A673 (cell line): ENCODE data around the gene DDX54.

Experiments used
- EZH2 ChIP-seq: fragments of 200-600 bp; sonication (generic); IDR thresholded peaks from 2 replicates; pipeline ENCODE4 v1.6.1; 2017; ENCODE audit warnings: borderline replicate concordance, low read depth, mild to moderate bottlenecking, mixed read lengths, antibody characterized with exemption, low read length; ENCODE audit not compliant: poor library complexity, severe bottlenecking
- TF ChIP-seq, protein P1 (sequence below): fragments of 300-800, 200-600 bp; sonication (generic); conservative IDR thresholded peaks from 2 replicates; pipeline ENCODE4 v1.5.1; 2017; ENCODE audit warnings: low read depth, mild to moderate bottlenecking, antibody characterized with exemption, low read length, moderate library complexity, mixed read lengths

DNA sequence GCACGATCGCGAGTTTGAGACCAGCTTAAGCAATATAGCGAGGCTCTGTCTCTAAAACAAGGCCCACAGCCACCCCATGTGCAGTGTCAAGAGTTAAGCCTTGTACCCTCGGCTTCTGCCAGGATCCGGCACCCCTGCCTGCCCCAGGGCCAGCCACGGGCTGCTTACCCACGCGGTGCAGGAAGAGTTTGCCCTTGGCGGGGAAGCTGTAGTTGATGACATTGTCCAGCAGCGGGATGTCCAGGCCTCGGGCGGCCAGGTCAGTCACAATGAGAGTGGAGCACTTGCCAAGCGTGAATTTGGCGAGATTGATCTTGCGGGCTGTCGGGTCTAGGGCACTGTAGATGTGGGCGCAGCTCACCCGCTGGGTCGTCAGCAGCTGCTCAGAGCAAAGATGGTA lies 13.1 kb downstream of the DDX54 start:
- TF ChIP-seq, protein P1, sequence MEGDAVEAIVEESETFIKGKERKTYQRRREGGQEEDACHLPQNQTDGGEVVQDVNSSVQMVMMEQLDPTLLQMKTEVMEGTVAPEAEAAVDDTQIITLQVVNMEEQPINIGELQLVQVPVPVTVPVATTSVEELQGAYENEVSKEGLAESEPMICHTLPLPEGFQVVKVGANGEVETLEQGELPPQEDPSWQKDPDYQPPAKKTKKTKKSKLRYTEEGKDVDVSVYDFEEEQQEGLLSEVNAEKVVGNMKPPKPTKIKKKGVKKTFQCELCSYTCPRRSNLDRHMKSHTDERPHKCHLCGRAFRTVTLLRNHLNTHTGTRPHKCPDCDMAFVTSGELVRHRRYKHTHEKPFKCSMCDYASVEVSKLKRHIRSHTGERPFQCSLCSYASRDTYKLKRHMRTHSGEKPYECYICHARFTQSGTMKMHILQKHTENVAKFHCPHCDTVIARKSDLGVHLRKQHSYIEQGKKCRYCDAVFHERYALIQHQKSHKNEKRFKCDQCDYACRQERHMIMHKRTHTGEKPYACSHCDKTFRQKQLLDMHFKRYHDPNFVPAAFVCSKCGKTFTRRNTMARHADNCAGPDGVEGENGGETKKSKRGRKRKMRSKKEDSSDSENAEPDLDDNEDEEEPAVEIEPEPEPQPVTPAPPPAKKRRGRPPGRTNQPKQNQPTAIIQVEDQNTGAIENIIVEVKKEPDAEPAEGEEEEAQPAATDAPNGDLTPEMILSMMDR = no peak
- TF ChIP-seq EZH2 = no peak
